Measurements from ENCODE around the gene MRPL12.

MRPL12 gene

GRCh38 chr17:81705518-81706231 lies 2.5 kb downstream of the MRPL12 start:
- peak overlapping the region; percentile 49 for H3K4me3 Mint-ChIP-seq
- peak overlapping the region; percentile 17 for H3K27ac Mint-ChIP-seq
- no peaks in the 10 kb centered on the region for H3K9me3 Mint-ChIP-seq (ENCODE audit: low read depth)
- H3K27me3 Mint-ChIP-seq: no peaks in the 10 kb centered on the region
- peaks cover 3% of the 10 kb centered on the region for H3K36me3 Mint-ChIP-seq
- peaks cover 21% of the 10 kb centered on the region for H3K4me1 Mint-ChIP-seq (ENCODE audit: low read depth)

GRCh38 chr17:81706232-81706611 lies 3.1 kb downstream of the MRPL12 start:
- Mint-ChIP-seq H3K27ac (peak overlapping the region; percentile 34), H3K27me3 (no peaks in the 10 kb centered on the region), H3K9me3 (ENCODE audit: low read depth) (no peaks in the 10 kb centered on the region), H3K36me3 (peaks cover 3% of the 10 kb centered on the region), H3K4me1 (ENCODE audit: low read depth) (peaks cover 22% of the 10 kb centered on the region), H3K4me3 (peak overlapping the region; percentile 49)

GRCh38 chr17:81706757-81707624 lies 3.8 kb downstream of the MRPL12 start:
- H3K27ac Mint-ChIP-seq: no peak overlapping the region
- H3K4me1 Mint-ChIP-seq (ENCODE audit: low read depth): peaks cover 16% of the 10 kb centered on the region
- no peaks in the 10 kb centered on the region for H3K9me3 Mint-ChIP-seq (ENCODE audit: low read depth)
- no peaks in the 10 kb centered on the region for H3K27me3 Mint-ChIP-seq
- peaks cover 3% of the 10 kb centered on the region for H3K36me3 Mint-ChIP-seq
- no peak overlapping the region for H3K4me3 Mint-ChIP-seq

- Mint-ChIP-seq H3K27ac (no peak overlapping the region), H3K4me3 (no peak overlapping the region), H3K36me3 (peaks cover 3% of the 10 kb centered on the region), H3K9me3 (ENCODE audit: low read depth) (no peaks in the 10 kb centered on the region), H3K4me1 (ENCODE audit: low read depth) (peaks cover 17% of the 10 kb centered on the region), H3K27me3 (no peaks in the 10 kb centered on the region)
Measured at GRCh38 chr17:81707725-81708646, 4.8 kb downstream of the MRPL12 start.

- no peaks in the 10 kb centered on the region for H3K9me3 Mint-ChIP-seq (ENCODE audit: low read depth)
- H3K27ac Mint-ChIP-seq: no peak overlapping the region
- no peak overlapping the region for H3K4me3 Mint-ChIP-seq
- no peaks in the 10 kb centered on the region for H3K27me3 Mint-ChIP-seq
- peaks cover 18% of the 10 kb centered on the region for H3K4me1 Mint-ChIP-seq (ENCODE audit: low read depth)
- peaks cover 3% of the 10 kb centered on the region for H3K36me3 Mint-ChIP-seq
Measured at GRCh38 chr17:81708739-81709185, 5.6 kb downstream of the MRPL12 start.

GRCh38 chr17:81710514-81711308 lies 7.5 kb downstream of the MRPL12 start:
- no peaks in the 10 kb centered on the region for H3K27me3 Mint-ChIP-seq
- no peaks in the 10 kb centered on the region for H3K36me3 Mint-ChIP-seq
- H3K9me3 Mint-ChIP-seq (ENCODE audit: low read depth): no peaks in the 10 kb centered on the region
- peak overlapping the region; percentile 80 for H3K27ac Mint-ChIP-seq
- peaks cover 12% of the 10 kb centered on the region for H3K4me1 Mint-ChIP-seq (ENCODE audit: low read depth)
- H3K4me3 Mint-ChIP-seq: peak overlapping the region; percentile 80

- Mint-ChIP-seq H3K36me3 (no peaks in the 10 kb centered on the region), H3K4me3 (peak within 1 kb of the TSS; percentile 91), H3K9me3 (ENCODE audit: low read depth) (no peaks in the 10 kb centered on the region), H3K27ac (peak within 1 kb of the TSS; percentile 80), H3K27me3 (no peaks in the 10 kb centered on the region), H3K4me1 (ENCODE audit: low read depth) (peaks cover 10% of the 10 kb centered on the region)
Measured at GRCh38 chr17:81711814-81712467, 8.8 kb downstream of the MRPL12 start, which contains the start of gene SLC25A10. TSS of gene SLC25A10 (plus strand) at chr17:81712284. CDS start at chr17:81712427, 143 bp downstream.

GRCh38 chr17:81712468-81713003 lies 9.4 kb downstream of the MRPL12 start:
- H3K9me3 Mint-ChIP-seq (ENCODE audit: low read depth): no peaks in the 10 kb centered on the region
- H3K4me3 Mint-ChIP-seq: peak overlapping the region; percentile 91
- peaks cover 10% of the 10 kb centered on the region for H3K4me1 Mint-ChIP-seq (ENCODE audit: low read depth)
- H3K27me3 Mint-ChIP-seq: no peaks in the 10 kb centered on the region
- peak overlapping the region; percentile 54 for H3K27ac Mint-ChIP-seq
- H3K36me3 Mint-ChIP-seq: no peaks in the 10 kb centered on the region

GRCh38 chr17:81713004-81713555 lies 9.9 kb downstream of the MRPL12 start:
- Mint-ChIP-seq H3K4me1 (ENCODE audit: low read depth) (peaks cover 10% of the 10 kb centered on the region), H3K4me3 (peak overlapping the region; percentile 91), H3K36me3 (no peaks in the 10 kb centered on the region), H3K9me3 (ENCODE audit: low read depth) (no peaks in the 10 kb centered on the region), H3K27me3 (no peaks in the 10 kb centered on the region), H3K27ac (peak overlapping the region; percentile 54)

- no peak overlapping the region for H3K27ac Mint-ChIP-seq
- H3K4me1 Mint-ChIP-seq (ENCODE audit: low read depth): peaks cover 10% of the 10 kb centered on the region
- no peaks in the 10 kb centered on the region for H3K27me3 Mint-ChIP-seq
- H3K4me3 Mint-ChIP-seq: peak overlapping the region; percentile 91
- H3K36me3 Mint-ChIP-seq: no peaks in the 10 kb centered on the region
- no peaks in the 10 kb centered on the region for H3K9me3 Mint-ChIP-seq (ENCODE audit: low read depth)
Measured at GRCh38 chr17:81713556-81714411, 10.6 kb downstream of the MRPL12 start.

- peaks cover 10% of the 10 kb centered on the region for H3K4me1 Mint-ChIP-seq (ENCODE audit: low read depth)
- H3K9me3 Mint-ChIP-seq (ENCODE audit: low read depth): no peaks in the 10 kb centered on the region
- H3K36me3 Mint-ChIP-seq: no peaks in the 10 kb centered on the region
- no peaks in the 10 kb centered on the region for H3K27me3 Mint-ChIP-seq
- no peak overlapping the region for H3K27ac Mint-ChIP-seq
- peak overlapping the region; percentile 13 for H3K4me3 Mint-ChIP-seq
Measured at GRCh38 chr17:81714412-81715106, 11.4 kb downstream of the MRPL12 start.

Data from activated naive CD8-positive, alpha-beta T cell (primary cell).